LHCN-M2 (cell line): ENCODE data around the gene TRIM46. TPM values are rescaled to one million over a fixed set of nuclear protein-coding genes. Genes with fewer than 3 reads are reported as not detected.
A peak's percentile ranks its signal among the peaks of the same experiment; 100 is the strongest.
"Not testable (repeated sequence)": the region's sequence is repeated elsewhere in the genome, so short reads cannot be mapped to it uniquely, and the experiment has no call there.

ENCODE experiments used
- DNase-seq: peaks from one replicate; pipeline ENCODE4 v3.0.0-alpha.2; 2012; ENCODE audit warnings: low read depth
- total RNA-seq: library from RNA; depleted of rRNA; stranded (reverse); fragments of >200 nt; gene quantifications from 2 replicates; pipeline ENCODE4 v1.2.3, GENCODE V29; 2014

The TRIM46 gene
- total RNA-seq, 1 experiment from 2014 or later, result 3.3 TPM

GRCh38 chr1:155205035-155205434 lies 31.4 kb downstream of the TRIM46 start:
- DNase-seq, result no peak

- no peak for DNase-seq
These were observed 32.4 kb downstream of the TRIM46 start for GRCh38 chr1:155205969-155206593.

- DNase-seq, result peak; percentile 80
These were observed 33.5 kb downstream of the TRIM46 start for GRCh38 chr1:155206891-155207805.

- peak; percentile 28 for DNase-seq
These were observed 34.3 kb downstream of the TRIM46 start, which contains the start of gene THBS3 for GRCh38 chr1:155207806-155208540. Gene THBS3, minus strand, starts transcription at chr1:155207897. Its CDS starts 21 bp downstream, at chr1:155207876.

- peak; percentile 80 for DNase-seq
These were observed 35.1 kb downstream of the TRIM46 start, which contains the start of gene MTX1 for GRCh38 chr1:155208541-155209311. Gene MTX1, plus strand, starts transcription at chr1:155208695. Its CDS starts 110 bp downstream, at chr1:155208805.

- peak; percentile 5 for DNase-seq
These were observed 35.7 kb downstream of the TRIM46 start for GRCh38 chr1:155209312-155209721.

GRCh38 chr1:155210314-155211104 lies 36.9 kb downstream of the TRIM46 start:
- DNase-seq, result no peak

- not testable (repeated sequence) for DNase-seq
These were observed 37.9 kb downstream of the TRIM46 start for GRCh38 chr1:155211381-155212050.

GRCh38 chr1:155212051-155212440 lies 38.4 kb downstream of the TRIM46 start:
- DNase-seq, result not testable (repeated sequence)

- not testable (repeated sequence) for DNase-seq
These were observed 41.1 kb downstream of the TRIM46 start for GRCh38 chr1:155214702-155215101.

GRCh38 chr1:155218854-155219591 lies 45.4 kb downstream of the TRIM46 start:
- DNase-seq, result peak; percentile 50

GRCh38 chr1:155219592-155220031 lies 46.0 kb downstream of the TRIM46 start:
- no peak for DNase-seq

GRCh38 chr1:155220211-155220965 lies 46.7 kb downstream of the TRIM46 start:
- not testable (repeated sequence) for DNase-seq

GRCh38 chr1:155223047-155223446 lies 49.4 kb downstream of the TRIM46 start:
- DNase-seq, result no peak

- DNase-seq, result not testable (repeated sequence)
These were observed 51.7 kb downstream of the TRIM46 start for GRCh38 chr1:155225404-155225759.

GRCh38 chr1:155226188-155226909 lies 52.7 kb downstream of the TRIM46 start:
- DNase-seq, result peak; percentile 81

GRCh38 chr1:155226910-155227260 lies 53.2 kb downstream of the TRIM46 start:
- peak; percentile 60 for DNase-seq
